Right renal pelvis (tissue), 4 donors: ENCODE measurements around the gene SYPL2. TPM values are rescaled to one million over a fixed set of nuclear protein-coding genes. Genes with fewer than 3 reads are reported as not detected.
A peak's percentile ranks its signal among the peaks of the same experiment; 100 is the strongest.
"Not testable (repeated sequence)": the region's sequence is repeated elsewhere in the genome, so short reads cannot be mapped to it uniquely, and the experiment has no call there.

ENCODE experiments used
- DNase-seq, 4 donors: peaks; one replicate each; pipeline ENCODE4 v3.0.0-alpha.2; 2013; ENCODE audit warnings: low read depth in 4 of 4, low spot score in 3 of 4, missing footprints in 1 of 4
- polyA plus RNA-seq, 4 donors: library from polyadenylated mRNA; unstranded; fragments of 120-200 nt; gene quantifications; one replicate each; pipeline ENCODE4 v1.2.1, GENCODE V29; 2013; ENCODE audit not compliant: insufficient read length in 4 of 4

SYPL2 gene
- polyA plus RNA-seq = 10 to 100 TPM in 2 of 4 donors, 1 to 10 TPM in 2; 6.5 to 12.5 (median 10.3) TPM

GRCh38 chr1:109466452-109467300 is at the start of gene SYPL2:
Gene SYPL2 (plus strand): TSS chr1:109466546. CDS start chr1:109466844, 298 bp downstream.
- no peak for DNase-seq

- no peak for DNase-seq
Observed at GRCh38 chr1:109423498-109423897, 42.8 kb upstream of the SYPL2 start.

- DNase-seq = peak in 1 of 4 donors; percentile 20
Observed at GRCh38 chr1:109425391-109426280, 40.7 kb upstream of the SYPL2 start.

- DNase-seq = peak; percentile 88 to 96 (median 94)
Observed at GRCh38 chr1:109426281-109427170, 39.8 kb upstream of the SYPL2 start, which contains the start of gene PSMA5. Gene PSMA5 (minus strand): TSS chr1:109426448. CDS start chr1:109426330, 118 bp downstream.

GRCh38 chr1:109427171-109427467 is 39.2 kb upstream of the SYPL2 start:
- no peak for DNase-seq

GRCh38 chr1:109432336-109432735 is 34.0 kb upstream of the SYPL2 start:
- DNase-seq = no peak

GRCh38 chr1:109433322-109433721 is 33.0 kb upstream of the SYPL2 start:
- DNase-seq = no peak

GRCh38 chr1:109434484-109434883 is 31.9 kb upstream of the SYPL2 start:
- DNase-seq = no peak

- DNase-seq = no peak
Observed at GRCh38 chr1:109438798-109439297, 27.5 kb upstream of the SYPL2 start.

GRCh38 chr1:109441069-109441468 is 25.3 kb upstream of the SYPL2 start:
- no peak for DNase-seq

GRCh38 chr1:109443476-109443875 is 22.9 kb upstream of the SYPL2 start:
- DNase-seq = no peak

- DNase-seq = no peak
Observed at GRCh38 chr1:109444346-109444745, 22.0 kb upstream of the SYPL2 start.

- DNase-seq = not testable (repeated sequence)
Observed at GRCh38 chr1:109445949-109446695, 20.2 kb upstream of the SYPL2 start.

- no peak for DNase-seq
Observed at GRCh38 chr1:109447524-109447923, 18.8 kb upstream of the SYPL2 start.

- DNase-seq = no peak
Observed at GRCh38 chr1:109454497-109455133, 11.7 kb upstream of the SYPL2 start.

- no peak for DNase-seq
Observed at GRCh38 chr1:109457819-109458218, 8.5 kb upstream of the SYPL2 start.

GRCh38 chr1:109466125-109466451 is 258 bp upstream of the SYPL2 start:
- DNase-seq = no peak

GRCh38 chr1:109467301-109467777 is 993 bp downstream of the SYPL2 start:
- no peak for DNase-seq

GRCh38 chr1:109468061-109468460 is 1.7 kb downstream of the SYPL2 start:
- no peak for DNase-seq
